DOHH2 (cell line): ENCODE measurements around the gene TSPAN12.

ENCODE experiments used
- EZH2phosphoT487 ChIP-seq: fragments of 200-600 bp; sonication (generic); IDR thresholded peaks from 2 replicates; pipeline ENCODE4 v1.6.1; 2017; ENCODE audit warnings: borderline replicate concordance, mild to moderate bottlenecking, antibody characterized with exemption, low read length, moderate library complexity, mixed read lengths
- TF ChIP-seq, protein P1 (sequence below): fragments of 200-600 bp; sonication (generic); IDR thresholded peaks from one replicate; pipeline ENCODE4 v1.5.1; 2014; ENCODE audit warnings: antibody characterized with exemption, mild to moderate bottlenecking, low read depth, low read length; ENCODE audit not compliant: poor library complexity, severe bottlenecking

GRCh38 chr7:120792091-120792860 lies 65.7 kb downstream of the TSPAN12 start:
- TF ChIP-seq, protein P1, sequence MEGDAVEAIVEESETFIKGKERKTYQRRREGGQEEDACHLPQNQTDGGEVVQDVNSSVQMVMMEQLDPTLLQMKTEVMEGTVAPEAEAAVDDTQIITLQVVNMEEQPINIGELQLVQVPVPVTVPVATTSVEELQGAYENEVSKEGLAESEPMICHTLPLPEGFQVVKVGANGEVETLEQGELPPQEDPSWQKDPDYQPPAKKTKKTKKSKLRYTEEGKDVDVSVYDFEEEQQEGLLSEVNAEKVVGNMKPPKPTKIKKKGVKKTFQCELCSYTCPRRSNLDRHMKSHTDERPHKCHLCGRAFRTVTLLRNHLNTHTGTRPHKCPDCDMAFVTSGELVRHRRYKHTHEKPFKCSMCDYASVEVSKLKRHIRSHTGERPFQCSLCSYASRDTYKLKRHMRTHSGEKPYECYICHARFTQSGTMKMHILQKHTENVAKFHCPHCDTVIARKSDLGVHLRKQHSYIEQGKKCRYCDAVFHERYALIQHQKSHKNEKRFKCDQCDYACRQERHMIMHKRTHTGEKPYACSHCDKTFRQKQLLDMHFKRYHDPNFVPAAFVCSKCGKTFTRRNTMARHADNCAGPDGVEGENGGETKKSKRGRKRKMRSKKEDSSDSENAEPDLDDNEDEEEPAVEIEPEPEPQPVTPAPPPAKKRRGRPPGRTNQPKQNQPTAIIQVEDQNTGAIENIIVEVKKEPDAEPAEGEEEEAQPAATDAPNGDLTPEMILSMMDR: peak; percentile 99
- TF ChIP-seq EZH2phosphoT487: no peak
